ENCODE measurements around the gene MGA. TPM values are rescaled to one million over a fixed set of nuclear protein-coding genes. Genes with fewer than 3 reads are reported as not detected.

MGA gene
- total RNA-seq, 1 experiment from 2014 or later: 12.8 TPM

DNA sequence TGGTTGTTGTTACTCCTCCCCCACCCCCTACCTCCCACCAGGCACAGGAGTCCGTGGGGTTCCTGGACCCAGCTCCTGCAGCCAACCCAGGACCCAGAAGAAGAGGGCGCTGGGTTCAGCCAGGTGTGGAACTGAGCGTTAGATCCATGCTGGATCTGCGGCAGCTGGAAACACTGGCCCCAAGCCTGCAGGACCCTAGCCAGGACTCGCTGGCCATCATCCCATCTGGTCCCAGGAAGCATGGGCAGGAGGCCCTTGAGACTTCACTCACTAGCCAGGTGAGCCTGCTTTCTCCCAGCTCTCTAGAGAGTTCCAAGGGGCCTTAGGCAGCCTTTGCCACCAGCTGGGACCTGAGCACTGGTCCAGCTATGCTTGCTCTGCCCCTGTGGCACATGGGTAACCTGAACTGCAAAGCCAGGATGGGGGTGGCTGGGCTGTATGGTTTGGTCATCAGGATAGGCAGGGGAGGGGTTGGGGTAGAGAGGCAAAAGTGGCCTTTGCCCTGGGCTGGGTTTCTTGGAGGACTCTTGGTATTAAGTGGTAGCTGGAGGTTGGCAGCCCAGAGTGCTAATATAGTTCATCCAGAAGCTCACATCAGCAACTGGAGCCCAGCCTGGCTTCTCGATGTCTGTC is 160.7 kb downstream of the MGA start:
- DNase-seq: no peak
- H3K36me3 ChIP-seq: no peaks in the 10 kb centered on the region; the same call in none of the 2 replicates

DNA sequence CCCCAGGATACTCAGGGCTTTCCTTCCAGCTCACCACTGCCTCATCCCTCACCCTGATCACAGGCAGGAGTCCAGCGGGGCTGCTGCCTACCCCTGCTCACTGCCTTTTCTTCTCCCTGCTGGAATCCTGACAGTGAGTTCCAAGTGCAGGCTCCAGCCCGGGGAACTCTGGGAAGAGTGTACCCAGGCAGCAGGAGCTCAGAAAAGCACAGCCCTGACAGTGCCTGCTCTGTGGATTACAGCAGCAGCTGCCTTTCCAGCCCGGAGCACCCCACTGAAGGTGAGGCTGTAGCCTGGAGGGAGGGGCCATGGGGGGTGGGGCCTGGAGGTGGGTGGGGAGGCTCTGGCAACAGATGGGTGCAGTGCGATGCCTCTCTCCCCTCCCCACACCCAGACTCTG is 161.6 kb downstream of the MGA start:
- Histone ChIP-seq H3K4me3 (no peak overlapping the region), H3K36me3 (no peaks in the 10 kb centered on the region; the same call in none of the 2 replicates), H3K9me3 (no peaks in the 10 kb centered on the region), H3K27me3 (no peaks in the 10 kb centered on the region)
- no peak for DNase-seq

More for the DNA sequence above, 160.7 kb downstream of the MGA start:
- Histone ChIP-seq H3K4me3 (no peak overlapping the region), H3K9me3 (no peaks in the 10 kb centered on the region), H3K27me3 (no peaks in the 10 kb centered on the region)

DNA sequence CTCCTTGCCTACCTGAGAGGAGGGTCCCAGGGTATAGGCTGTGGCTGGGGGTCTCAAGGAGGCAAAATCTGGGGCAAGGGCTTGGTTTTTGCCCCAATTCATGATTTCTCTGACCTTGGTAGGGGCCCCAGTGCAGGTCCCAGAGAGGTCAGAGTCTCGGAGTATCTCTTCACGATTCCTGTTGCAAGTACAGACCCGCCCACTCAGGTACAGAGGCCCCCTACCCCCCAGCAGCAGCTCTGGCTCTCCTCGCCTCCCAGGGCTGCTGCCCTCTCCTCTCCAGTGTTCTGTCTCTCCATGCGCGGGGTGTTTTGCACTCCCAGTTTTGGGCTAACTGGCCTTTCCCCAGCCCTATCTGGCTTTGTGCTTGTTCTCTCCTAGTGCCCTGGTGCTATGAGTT is 162.3 kb downstream of the MGA start:
- Histone ChIP-seq H3K36me3 (no peaks in the 10 kb centered on the region; the same call in none of the 2 replicates), H3K9me3 (no peaks in the 10 kb centered on the region)
- no peak for DNase-seq

More for the DNA sequence above, 162.3 kb downstream of the MGA start:
- no peak overlapping the region for H3K4me3 ChIP-seq
- no peaks in the 10 kb centered on the region for H3K27me3 ChIP-seq

Other genes with a start within 250 kb of the MGA start
- gene RTF1, start 243.3 kb upstream of the MGA start, total RNA-seq (2014; rRNA removed; shearing (Covaris generic); ENCODE audit: low replicate concordance): 25.1 and 26.5 TPM in 2 replicates
- gene ITPKA, start 166.5 kb upstream of the MGA start, total RNA-seq (2014; rRNA removed; shearing (Covaris generic); ENCODE audit: low replicate concordance): 1.4 and 1.6 TPM in 2 replicates
- not detected in 2 replicates for gene LTK, start 146.6 kb upstream of the MGA start, total RNA-seq (2014; rRNA removed; shearing (Covaris generic); ENCODE audit: low replicate concordance)
- gene RPAP1, start 116.1 kb upstream of the MGA start, total RNA-seq (2014; rRNA removed; shearing (Covaris generic); ENCODE audit: low replicate concordance): 6.2 and 7.9 TPM in 2 replicates
- gene TYRO3, start 101.2 kb upstream of the MGA start, total RNA-seq (2014; rRNA removed; shearing (Covaris generic); ENCODE audit: low replicate concordance): 3.4 and 12.2 TPM in 2 replicates
- 2.5 and 2.9 TPM in 2 replicates for gene MAPKBP1, start 114.1 kb downstream of the MGA start, total RNA-seq (2014; rRNA removed; shearing (Covaris generic); ENCODE audit: low replicate concordance)
- gene JMJD7, start 167.7 kb downstream of the MGA start, total RNA-seq (2014; rRNA removed; shearing (Covaris generic); ENCODE audit: low replicate concordance): 7.6 TPM in 1 of 2 replicates, not detected in the other
- 0.20 TPM in 1 of 2 replicates, not detected in the other for gene PLA2G4B, start 178.4 kb downstream of the MGA start, total RNA-seq (2014; rRNA removed; shearing (Covaris generic); ENCODE audit: low replicate concordance)
- 2.4 and 3.4 TPM in 2 replicates for gene SPTBN5, start 233.6 kb downstream of the MGA start, total RNA-seq (2014; rRNA removed; shearing (Covaris generic); ENCODE audit: low replicate concordance)